GM19468 (cell line): Measurements from ENCODE around the gene PRDM5.
A peak's percentile ranks its signal among the peaks of the same experiment; 100 is the strongest.
"Not testable (repeated sequence)": the region's sequence is repeated elsewhere in the genome, so short reads cannot be mapped to it uniquely, and the experiment has no call there.

Experiments
- ATAC-seq: cut with Tn5 transposase; IDR thresholded peaks from one replicate; pipeline ENCODE4 v1.9.1; 2021; ENCODE audit warnings: mild to moderate bottlenecking, moderate library complexity, moderate number of reproducible peaks; ENCODE audit not compliant: unreplicated experiment; ENCODE audit errors: extremely low read depth

PRDM5 gene

DNA sequence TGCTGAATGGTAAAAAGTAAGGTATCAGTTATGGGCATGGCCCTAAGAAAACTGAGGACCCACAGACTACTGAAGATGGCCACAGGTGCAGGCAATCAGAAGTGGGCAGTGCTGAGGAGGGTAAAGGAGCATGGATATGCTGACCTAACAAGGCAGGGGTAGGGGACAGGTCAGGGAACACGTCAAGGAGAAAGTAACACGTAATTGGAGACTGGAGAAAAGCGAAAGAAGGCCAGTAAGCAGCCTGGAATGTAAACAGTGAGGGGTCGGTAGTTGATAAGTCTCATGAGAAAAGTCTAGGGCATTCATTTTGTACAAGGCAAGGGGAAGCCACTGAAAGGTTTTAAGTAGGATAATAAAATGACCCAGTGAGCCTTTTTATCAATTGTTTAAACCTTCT is 153.3 kb downstream of the PRDM5 start:
- ATAC-seq, result no peak

DNA sequence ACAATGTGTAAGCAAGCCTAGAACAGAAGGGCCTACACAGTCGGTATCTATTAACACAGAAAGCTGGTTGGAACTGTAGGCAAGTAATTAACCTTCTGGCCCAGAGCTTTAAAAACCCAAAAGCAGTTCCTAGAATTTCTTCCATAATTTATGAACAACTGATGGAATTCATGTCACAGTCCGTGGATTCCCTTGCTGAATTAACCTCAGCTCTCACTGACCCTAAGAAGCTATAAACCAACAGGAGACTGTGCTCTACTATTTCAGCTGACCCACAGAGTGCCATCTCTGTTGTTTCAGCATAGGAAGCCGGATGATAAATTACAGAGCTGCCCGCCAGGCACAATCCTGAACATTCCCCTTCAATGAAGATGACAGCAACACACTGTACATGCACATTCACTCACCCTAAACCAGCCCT is 157.3 kb downstream of the PRDM5 start:
- no peak for ATAC-seq

DNA sequence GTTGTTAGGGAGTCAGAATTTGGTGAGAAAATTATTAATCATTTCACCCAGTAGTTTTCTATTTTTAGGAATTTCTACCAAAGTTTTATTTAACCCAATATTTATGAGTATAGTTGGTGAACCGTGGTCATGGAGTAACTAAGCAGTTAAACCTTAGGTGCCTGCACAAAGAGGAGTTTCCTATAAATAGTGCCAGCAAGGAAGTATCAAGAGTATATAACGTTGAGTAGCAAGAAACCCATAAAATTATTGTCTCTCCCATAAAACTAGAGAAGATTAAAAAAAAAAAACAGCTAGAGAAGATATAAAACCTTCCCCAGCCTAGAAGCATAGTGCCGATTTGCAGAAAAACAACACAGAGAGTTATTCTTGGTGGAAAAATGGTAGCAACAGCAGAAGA is 158.9 kb downstream of the PRDM5 start:
- ATAC-seq, result no peak

DNA sequence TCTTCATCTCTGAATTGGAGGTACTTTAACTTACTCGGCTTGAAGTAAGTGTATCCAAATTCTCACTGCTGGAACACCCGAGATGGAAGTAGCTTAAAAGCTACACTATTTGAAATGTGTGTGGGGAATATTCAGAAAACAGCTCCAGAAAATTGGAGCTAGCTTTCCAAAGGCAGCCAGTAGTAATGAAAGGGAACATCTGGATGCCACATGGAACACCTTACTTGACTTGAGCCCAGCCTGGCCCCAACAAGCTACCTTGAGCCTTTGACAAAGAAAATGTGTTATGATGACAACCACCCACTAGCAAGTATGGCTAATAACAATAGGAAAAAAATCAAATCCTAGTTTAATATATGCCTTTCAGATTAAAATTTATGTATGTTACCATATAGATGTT is 161.5 kb downstream of the PRDM5 start:
- no peak for ATAC-seq

DNA sequence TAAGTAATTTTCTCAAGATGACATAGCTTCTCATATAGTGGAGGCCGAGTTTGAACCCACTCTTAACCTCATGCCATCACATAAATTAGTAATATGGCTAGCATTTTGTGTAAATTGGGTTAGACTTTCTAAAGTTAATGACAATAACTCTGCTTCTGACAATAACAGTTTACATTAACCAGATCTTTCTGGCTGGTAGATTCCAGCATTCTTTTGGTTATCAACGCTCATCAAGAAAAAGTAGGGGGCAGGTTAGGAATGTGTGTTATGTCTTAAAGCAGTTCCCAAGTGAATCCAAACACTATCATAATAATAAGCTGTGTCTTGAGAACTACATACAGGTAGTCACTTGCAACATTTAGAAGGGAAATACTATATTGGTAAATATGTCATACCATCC is 162.5 kb downstream of the PRDM5 start:
- ATAC-seq, result no peak

DNA sequence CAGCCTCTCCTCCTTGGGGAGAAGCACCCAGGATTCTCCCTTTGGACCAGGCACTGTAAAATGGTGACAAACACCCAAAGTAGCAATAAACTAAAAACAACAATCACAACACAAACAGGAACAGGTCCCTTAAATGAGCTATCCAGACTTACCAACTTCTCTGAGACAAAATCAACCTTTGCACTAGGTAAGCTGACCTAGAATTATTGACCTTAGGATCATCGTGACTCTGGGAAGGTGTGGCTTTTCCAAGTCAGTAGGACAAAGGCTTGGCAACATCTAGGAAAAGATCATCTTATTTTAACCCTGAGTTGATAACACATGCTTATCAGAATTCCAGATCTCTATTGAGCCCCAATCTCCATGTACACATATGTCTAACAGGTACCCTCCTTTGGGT is 166.7 kb downstream of the PRDM5 start:
- no peak for ATAC-seq

DNA sequence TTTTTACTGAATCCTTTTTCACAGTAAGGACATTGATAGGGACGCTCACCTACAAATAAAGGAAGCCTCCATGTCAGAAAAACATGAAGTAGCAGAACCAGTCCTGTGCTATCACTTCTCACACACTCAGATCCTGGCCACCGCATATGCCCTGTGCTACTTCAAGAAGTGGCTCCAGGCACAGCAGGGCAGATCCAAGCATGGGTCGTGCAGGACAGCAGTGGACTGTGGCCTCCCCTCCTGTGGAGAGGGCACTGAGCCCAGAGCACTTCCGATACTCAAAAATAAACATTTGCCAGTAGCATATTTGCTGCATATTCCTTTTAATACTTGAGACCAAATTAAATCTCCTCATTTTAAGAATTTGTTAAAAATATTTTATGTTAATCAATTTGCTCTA is 167.9 kb downstream of the PRDM5 start:
- ATAC-seq, result no peak

DNA sequence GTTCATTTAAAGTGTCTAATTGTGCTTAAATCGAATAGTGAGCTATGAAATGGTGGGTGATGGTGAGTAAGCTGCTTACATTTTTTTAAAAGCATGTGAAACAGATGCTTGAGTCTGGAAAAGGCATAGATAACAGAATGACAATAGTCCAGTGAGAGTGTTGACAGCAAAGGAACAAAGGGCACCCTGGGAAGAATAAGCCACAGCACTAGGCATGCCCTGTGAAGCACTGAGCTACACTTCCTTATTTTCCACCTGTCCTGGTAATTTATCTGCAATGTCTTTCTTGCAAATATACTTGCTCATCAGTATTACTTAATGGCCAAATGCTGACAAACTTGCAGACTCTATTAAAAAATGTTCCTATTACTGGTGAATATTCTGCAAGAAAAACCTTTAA is 168.7 kb downstream of the PRDM5 start:
- ATAC-seq, result no peak

DNA sequence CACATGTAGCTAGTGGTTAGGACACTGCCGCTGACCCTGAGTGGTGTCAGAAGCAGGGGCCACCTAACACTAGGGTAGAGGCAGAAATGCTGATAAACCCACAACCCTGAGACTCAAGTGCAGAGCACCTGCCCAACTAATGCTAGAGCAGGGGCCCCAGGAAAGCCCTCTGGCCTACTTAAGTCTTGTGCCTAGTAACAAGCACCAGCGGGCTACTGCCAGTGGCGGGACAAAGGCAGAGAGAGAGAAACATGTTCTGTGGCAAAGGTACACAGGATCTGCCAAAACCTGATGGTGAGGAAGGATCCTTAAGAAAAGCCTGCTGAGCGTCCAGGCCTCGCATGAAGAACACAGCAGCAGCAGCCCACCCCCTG is 172.4 kb downstream of the PRDM5 start:
- no peak for ATAC-seq

DNA sequence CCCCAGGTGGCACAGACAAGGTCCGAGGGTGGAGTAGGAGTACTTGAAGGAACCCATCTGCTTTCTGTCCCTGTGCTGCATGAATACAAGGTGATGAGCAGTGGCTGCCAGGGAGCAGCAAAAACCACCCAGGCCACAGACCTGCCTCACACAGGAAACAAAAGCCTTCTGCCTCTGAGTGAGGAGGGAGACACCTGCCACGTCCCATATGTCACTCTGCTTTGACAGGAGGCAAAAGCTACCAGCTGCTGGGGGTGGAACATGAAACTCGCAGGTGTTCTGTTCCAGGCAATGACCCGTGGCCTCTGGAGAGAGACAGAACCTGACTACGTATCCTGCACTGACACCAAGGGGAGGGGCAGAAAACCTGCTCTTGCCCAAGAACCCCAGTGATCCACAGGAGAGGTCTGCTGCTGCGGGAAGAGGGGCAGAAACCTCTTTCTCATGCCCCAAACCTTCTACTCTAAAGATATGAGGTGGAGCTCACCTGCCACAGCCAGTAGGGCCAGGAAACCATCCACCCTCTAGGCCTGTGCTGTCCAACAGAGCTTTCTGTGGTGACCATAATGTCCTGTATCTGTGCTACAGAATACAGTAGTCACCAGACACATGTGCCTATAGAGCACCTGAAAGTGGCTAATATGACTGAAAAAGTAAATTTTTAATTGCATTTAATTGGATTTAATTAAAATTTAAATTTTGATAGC is 172.9 kb downstream of the PRDM5 start:
- peak; percentile 95 for ATAC-seq

DNA sequence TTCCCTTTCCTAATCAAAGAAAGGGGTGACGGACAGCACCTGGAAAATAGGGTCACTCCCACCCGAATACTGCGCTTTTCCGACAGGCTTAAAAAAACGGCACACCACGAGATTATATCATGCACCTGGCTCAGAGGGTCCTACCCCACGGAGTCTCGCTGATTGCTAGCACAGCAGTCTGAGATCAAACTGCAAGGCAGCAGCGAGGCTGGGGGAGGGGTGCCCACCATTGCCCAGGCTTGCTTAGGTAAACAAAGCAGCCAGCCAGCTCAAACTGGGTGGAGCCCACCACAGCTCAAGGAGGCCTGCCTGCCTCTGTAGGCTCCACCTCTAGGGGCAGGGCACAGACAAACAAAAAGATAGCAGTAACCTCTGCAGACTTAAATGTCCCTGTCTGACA is 180.9 kb downstream of the PRDM5 start:
- ATAC-seq, result not testable (repeated sequence)

DNA sequence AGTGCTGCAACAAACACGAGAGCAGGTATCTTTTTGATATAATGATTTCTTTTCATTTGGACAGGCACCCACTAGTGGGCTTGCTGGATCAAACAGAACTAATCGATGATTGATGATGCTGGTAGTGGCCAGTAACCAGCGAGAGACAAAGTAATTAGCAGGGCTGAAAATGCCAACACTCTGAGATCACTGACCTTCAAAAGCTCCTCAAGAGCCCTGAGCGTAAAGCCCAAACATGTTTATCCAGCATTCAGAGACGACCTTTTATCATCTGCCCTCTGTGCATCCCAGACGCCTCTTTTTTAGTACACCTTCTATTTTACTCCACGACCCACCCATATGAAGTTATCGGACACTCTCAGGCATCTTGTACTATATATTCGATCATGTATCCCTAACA is 186.2 kb downstream of the PRDM5 start:
- ATAC-seq, result no peak

DNA sequence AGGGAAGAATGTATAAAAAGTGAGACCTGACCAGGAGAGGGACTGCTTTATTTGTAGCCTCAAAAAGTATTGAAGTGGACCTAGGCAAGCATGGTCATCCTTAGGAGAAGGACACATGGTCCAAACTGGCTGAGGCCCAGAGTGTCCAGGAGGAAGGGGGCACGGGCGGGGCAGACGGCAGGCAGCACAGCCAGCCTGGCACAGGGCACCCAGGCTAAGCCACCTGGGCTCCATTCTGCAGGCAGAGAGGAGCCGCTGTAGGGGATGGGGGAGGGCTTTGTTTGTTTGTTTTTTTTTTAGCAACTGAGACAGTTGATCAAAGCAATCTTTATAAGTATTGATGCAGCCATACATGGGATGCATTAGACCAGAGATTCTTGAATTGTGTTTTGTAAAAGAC is 188.6 kb downstream of the PRDM5 start:
- no peak for ATAC-seq

DNA sequence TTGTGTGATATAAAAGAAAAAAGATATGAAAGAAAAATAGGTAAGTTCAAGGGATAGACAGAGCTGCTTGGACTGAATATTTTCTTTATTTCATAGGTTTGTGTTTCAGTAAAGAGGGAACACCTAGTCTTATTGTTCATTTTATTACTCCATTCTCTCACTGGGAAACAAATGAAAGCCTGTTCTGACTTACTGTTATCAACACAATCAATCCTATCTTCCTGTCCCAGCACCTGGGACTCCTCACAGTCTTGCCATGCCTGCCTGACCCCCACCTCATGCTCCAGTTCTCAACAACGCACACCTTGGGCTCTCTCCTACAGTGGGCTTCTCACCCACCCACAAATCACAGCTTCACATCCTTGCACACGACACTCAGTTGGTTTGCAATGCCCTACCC is 189.5 kb downstream of the PRDM5 start:
- ATAC-seq, result no peak

DNA sequence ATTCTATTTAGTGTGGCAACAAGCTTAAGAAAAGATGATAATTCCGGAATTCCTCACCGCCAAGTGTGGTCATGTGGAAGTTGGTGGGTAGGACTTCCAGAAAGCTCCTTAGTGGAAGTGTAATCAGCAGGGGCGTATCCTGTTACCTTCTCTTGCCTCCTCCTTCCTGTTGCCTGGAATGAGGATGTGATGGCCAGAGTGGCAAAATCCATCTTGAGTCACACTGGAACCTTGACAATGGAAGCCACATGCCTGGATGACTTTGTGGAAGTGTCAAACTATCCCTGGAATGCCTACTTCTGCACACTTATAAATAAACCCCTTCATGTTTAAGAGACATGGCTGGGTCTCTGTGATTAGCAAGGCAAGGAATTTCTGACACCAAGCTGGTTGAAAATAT is 191.0 kb downstream of the PRDM5 start:
- no peak for ATAC-seq

DNA sequence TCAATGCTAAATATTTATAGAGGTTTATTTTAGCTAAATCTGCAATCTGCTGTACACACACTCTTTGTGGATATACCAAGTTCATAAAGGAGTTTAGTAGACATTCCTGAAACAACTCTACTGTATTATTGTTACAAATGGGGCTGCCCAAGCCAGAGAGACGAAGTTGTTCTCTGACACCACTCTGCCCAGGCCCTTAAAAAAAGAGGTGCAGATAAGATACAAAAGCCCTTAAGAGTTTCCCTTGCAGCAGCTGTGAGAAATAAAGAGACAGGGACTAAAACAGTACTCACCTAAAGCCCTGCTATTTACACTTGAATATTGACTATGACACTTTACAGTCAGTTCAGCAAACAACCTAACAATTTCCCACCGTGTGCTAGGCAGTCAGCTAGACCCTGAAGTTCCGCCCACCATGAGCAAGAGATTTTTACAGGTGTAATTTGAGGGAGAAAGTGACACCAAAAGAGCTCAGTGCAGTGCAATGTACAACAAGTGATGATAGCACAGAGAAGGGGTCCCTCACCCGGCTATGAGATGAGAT is 191.7 kb downstream of the PRDM5 start:
- ATAC-seq, result no peak

DNA sequence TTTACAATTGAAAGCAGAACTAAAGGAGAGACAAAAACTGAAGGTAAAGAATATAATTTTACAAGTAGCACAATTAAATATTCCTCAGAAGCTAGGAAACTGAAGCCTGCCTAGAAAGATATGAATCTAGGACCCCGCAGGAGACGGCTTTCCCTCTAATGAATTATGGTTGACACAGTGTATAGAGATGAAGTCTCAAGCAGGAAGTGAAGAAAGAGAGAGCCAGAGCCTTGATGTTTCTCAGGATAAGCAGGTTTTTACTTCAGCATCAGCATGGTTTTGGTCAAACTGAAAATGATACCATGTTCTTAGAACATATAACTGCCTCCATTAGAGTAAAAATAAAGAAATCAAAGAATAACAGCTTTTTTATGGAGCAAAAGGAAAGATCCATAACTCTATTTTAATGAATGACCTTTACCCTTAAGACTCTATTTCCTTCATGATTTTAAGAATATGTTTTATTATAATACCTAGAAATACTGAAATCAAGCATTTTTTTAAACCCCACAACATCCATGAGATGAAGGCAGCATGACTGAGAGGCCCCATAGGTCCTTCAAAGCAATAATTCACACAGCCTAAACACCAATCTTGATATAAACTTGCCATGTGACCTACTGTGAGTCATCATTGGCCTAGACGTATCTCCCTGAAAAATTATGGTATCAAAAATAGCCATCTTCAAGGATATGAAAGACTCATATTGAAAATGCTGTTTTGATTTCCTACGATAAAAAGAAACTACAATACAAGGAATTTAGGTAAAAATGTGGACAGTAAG is 193.4 kb downstream of the PRDM5 start:
- no peak for ATAC-seq

DNA sequence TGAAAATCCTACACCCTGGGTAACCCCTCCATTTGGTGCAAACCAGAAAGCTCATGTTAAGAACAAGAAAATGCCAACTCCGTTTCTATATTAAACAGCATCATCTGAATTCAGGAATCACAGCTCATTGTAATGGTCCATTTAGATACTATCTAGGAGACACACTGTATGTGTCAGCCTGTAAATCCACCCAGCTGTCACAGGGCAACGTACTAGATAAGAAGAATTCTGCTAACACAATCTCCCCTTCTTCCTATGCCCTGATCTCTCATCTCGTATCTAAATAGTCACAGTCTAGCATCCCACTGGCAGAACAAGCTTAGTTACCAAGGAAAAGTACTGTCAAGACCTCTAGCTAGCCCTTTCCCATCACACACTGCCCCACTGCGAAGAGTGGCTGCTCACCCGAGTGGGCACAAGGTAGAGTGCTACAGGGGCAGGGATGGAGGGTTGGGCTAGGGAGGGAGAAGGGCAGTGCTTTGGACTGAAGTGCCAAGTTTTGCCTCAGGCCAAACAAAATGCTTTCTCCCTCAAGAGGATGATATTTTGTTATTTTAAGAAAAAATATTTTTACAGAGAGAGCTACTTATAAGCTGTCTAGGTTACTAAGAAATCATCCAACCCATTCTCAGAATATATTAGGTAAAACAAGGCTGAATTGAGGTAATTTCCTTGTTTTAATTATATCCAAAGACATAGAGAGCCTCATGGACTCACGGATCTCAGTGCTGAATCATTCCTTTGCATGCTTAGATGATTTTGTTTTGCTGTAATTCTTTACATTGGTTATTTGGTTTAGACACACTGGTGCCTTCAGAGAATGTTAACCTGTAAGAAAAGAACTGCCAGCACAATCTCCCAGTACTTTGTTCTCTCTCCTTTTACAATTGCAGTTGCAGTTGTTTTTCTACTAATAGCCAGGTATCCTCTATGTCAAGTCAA is 196.6 kb downstream of the PRDM5 start:
- no peak for ATAC-seq

DNA sequence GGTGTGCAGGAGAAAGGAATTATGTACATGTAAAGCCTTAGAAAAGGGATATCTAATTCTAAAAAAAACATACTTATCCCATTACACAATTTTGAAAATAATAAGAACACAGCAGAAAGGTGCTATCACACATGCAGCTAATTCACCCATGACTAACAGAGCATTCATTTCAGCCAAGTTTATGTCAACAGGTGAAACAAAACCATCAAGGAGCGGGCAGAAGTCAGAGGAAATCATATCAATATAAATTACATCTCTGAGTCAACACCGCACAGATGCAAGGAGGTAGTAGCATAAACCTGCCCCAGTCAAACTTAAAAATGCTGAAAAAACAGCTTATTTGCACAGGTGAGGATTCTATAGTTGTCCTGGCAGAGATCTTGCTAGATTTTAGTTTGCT is 197.9 kb downstream of the PRDM5 start:
- no peak for ATAC-seq

DNA sequence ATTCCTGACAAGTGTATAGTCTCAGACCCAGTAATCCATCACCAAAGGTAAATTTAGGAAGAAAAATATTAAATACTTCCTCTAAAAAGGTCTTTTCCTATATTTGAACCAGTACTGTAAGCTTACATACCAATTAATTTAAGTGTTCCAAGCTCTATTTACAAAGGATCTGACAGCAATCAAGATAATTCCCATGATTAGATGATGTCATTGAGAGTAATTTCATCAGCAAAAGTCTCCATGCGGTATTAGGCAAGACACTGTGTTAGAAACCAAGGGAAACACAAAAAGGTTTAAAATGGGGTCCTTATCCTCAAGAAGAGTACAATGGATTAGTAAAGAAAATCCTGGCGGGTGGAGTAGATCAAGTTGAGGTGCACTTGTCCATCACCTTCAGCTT is 198.5 kb downstream of the PRDM5 start:
- no peak for ATAC-seq

DNA sequence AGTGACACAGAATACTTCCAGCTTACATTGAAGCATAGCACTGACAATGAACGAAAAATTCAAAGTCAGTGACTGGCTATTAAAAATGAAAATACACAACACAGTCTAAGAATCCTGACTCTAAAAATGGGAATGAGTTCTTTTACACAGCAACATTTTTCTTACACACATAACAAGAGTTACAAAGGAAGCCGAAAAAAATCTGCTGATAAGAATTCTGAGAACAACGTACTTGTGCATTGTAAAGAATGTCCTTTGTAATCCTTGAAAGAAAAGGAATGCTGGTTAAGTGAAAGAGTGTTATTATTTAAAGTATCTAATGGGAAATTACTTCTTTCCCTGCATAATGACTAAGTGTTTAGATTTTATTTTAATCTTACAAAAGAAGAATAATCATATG is 199.4 kb downstream of the PRDM5 start:
- no peak for ATAC-seq
